Coronary artery (tissue), 2 donors: ENCODE results near the gene PINLYP.
A peak's percentile ranks its signal among the peaks of the same experiment; 100 is the strongest.

ENCODE experiments used
- DNase-seq: peaks from one replicate; pipeline ENCODE4 v3.0.0-alpha.2; 2017; ENCODE audit warnings: low spot score
- H3K27ac ChIP-seq, 2 donors: fragments of 200-600 bp; sonication (generic); one replicate each; pipeline ENCODE4 v1.5.1; 2016 to 2019
- H3K4me3 ChIP-seq: fragments of 200-600 bp; sonication (generic); 2 replicates; pipeline ENCODE4 v1.5.1; 2016; ENCODE audit warnings: mild to moderate bottlenecking, moderate library complexity
- TF ChIP-seq, protein P1 (sequence below): fragments of 200-600 bp; sonication (generic); IDR thresholded peaks from one replicate; pipeline ENCODE4 v1.5.1; 2019; ENCODE audit warnings: antibody characterized with exemption

PINLYP gene

DNA sequence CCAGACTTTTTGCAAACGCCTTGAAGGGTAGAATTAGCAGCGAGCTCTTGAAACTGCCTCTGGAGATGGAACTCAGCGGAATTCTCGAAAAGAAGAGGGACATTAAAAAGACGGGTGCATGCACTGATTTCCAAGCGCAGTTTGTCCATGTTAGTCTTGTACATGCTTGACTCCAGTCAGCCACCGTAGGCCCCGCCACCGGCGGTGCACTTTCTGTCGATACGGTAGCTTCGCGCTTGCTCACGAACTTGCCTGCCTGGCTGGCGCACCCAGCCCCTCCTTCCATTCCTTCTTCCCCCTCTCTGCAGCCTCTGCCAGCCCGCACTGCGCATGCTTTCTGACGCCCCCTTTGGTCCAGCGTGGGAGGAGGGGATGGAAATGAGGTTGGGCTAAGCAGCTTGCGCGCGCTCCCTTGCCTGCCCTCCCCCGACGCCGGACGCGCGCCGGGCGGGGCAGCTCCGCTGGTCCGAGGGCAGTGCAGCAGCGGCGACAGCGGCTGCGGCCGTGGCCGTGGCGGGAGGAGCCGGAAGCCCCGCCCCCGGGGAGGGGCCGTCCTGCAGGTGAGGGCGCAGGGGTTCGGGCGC lies 42.5 kb upstream of the PINLYP start, which contains the start of gene ZNF575:
Gene ZNF575 (plus strand): TSS at position 227 of the 584 bp plus-strand sequence. CDS start 1,235 bp downstream, outside the sequence.
- H3K4me3 ChIP-seq: peak within 1 kb of the TSS; percentile 80
- TF ChIP-seq, protein P1, sequence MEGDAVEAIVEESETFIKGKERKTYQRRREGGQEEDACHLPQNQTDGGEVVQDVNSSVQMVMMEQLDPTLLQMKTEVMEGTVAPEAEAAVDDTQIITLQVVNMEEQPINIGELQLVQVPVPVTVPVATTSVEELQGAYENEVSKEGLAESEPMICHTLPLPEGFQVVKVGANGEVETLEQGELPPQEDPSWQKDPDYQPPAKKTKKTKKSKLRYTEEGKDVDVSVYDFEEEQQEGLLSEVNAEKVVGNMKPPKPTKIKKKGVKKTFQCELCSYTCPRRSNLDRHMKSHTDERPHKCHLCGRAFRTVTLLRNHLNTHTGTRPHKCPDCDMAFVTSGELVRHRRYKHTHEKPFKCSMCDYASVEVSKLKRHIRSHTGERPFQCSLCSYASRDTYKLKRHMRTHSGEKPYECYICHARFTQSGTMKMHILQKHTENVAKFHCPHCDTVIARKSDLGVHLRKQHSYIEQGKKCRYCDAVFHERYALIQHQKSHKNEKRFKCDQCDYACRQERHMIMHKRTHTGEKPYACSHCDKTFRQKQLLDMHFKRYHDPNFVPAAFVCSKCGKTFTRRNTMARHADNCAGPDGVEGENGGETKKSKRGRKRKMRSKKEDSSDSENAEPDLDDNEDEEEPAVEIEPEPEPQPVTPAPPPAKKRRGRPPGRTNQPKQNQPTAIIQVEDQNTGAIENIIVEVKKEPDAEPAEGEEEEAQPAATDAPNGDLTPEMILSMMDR: no peak
- peak; percentile 96 for DNase-seq
- peak within 1 kb of the TSS; percentile 85 to 97 for H3K27ac ChIP-seq

DNA sequence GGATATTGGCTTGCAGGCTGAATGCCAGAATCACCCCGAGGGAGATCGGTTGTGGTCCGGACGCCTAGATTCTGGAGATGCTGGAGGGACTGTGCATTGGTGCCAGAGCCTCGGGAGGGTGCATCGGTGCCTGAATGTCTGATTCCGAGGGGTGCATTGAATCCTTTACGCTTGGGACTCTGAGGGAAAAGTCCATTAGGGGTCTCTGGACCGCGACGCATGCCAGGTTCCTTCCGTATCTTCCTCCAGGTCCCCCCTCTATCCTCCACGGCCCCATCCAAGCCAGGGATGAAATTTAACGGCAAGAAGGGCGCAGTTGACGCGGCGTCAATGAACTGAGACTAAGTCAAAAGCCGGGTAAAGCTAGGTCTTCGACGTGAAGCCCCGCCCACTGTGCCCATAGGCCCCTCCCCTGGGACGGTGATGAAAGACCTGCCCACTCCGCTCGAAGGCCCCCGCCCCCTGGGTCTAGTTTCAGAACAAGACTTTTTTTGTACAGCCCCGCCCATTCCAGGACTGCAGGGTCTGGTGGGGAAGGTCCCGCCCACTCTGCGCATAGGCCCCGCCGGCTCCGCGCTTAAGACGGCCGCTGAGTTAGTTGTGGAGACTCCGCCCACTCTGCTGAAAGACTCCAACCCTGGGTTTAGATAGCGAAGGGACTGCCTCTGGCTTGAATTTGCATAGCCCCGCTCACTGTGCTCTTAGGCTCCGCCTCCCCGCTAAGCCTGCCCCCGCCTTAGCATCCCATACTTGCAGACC lies 41.9 kb upstream of the PINLYP start:
- peak overlapping the region; percentile 85 to 97 for H3K27ac ChIP-seq
- TF ChIP-seq, protein P1: no peak
- peak; percentile 100 for DNase-seq
- H3K4me3 ChIP-seq: peak overlapping the region; percentile 80

DNA sequence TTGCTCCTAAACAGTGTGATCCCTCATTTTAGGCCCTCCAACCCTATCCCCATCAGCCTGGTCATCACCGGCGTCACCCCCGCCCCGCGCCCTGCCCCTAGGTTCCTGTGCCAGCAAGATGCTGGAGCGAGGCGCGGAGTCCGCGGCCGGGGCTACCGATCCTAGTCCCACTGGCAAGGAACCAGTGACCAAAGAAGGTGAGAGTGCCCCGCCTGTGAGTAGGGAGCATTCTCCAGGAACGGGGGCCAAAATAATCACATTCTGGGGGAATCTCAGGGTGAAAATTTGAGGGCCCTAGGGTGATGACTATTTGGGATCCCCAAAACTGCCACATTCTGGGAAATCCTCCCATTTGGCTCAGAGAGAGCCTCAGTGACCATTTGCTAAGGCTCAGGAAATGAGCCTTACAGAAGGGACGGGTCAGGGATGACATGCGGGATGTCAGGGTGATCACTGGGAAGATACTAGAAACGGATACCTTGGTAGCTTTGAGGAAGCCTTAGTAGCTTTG lies 41.2 kb upstream of the PINLYP start:
- Histone ChIP-seq H3K27ac (peak overlapping the region; percentile 85 to 97), H3K4me3 (peak overlapping the region; percentile 80)
- no peak for DNase-seq
- TF ChIP-seq, protein P1: no peak

DNA sequence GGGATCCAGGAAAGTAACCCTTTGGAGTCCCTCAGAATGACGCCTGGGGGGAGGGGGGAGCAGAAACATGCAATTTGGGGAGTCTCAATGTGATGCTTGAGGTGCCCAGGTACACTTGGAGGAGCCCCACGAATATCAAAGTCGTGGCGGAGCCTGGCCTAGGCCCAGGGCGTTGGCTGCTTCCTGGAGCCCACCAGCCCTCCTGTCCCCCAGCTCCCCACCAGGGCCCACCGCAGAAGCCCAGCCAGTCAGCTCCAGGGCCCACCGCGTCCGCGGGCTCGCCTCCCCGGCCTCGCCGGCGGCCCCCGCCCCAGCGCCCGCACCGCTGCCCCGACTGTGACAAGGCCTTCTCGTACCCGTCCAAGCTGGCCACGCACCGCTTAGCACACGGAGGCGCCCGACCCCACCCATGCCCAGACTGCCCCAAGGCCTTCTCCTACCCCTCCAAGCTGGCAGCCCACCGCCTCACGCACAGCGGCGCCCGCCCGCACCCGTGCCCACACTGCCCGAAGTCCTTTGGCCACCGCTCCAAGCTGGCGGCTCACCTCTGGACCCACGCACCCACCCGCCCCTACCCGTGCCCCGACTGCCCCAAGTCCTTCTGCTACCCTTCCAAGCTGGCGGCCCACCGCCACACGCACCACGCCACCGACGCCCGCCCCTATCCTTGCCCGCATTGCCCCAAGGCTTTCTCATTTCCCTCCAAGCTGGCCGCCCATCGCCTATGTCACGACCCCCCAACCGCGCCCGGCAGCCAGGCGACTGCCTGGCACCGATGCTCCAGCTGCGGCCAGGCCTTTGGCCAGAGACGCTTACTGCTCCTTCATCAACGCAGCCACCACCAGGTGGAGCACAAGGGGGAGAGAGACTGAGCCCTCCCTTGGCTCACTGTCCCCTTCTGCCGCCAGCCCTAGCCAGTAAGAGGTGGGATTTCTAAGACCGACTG lies 40.5 kb upstream of the PINLYP start:
- DNase-seq: peak; percentile 83
- H3K4me3 ChIP-seq: peak overlapping the region; percentile 80
- TF ChIP-seq, protein P1: peak; percentile 28
- peak overlapping the region; percentile 85 to 97 for H3K27ac ChIP-seq

DNA sequence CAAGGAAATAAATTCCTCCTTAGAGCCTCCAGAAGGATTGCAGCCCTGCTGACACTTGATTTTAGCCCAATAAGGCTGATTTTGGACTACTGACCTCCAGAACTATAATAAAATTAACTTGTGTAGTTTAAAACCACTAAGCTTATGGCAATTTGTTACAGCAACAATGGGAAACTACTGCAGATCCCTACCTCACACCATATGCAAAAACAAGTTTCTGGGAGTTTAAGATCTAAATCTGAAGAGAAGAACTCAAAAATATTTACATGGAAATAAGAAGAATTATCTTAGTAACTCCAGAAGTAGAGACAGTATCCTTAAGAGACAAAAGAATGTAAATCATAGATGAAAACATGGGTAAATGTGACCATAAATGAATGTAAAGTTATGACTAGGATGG lies 36.7 kb upstream of the PINLYP start:
- H3K27ac ChIP-seq: no peak overlapping the region
- DNase-seq: no peak
- TF ChIP-seq, protein P1: no peak
- no peak overlapping the region for H3K4me3 ChIP-seq

DNA sequence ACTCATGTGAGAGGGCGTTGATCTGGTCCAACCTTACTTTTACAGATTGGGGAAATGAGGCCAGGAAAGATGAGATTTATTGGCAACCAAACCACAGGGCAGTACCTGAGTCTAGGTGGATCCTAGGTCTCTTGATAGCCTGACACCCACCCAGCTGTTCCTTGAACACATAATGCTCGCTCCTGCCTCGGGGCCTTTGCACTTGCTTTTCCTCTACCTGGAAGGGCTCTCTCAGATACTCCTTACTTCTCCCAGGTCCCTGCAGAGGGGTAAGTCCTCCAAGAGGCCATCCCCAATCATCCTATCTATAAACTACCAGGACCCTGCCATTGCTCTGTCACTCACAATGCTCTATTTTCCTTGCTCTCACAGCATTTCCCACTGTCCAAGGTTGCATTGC lies 35.2 kb upstream of the PINLYP start:
- no peak for DNase-seq
- TF ChIP-seq, protein P1: no peak

More for the DNA sequence above, 35.2 kb upstream of the PINLYP start:
- no peak overlapping the region for H3K4me3 ChIP-seq
- H3K27ac ChIP-seq: no peak overlapping the region
